PFSK-1 (cell line): Measurements from ENCODE around the gene CHST11.

Experiments
- FOXP2 ChIP-seq: optimal IDR thresholded peaks from 2 replicates; pipeline ENCODE3; 2011; ENCODE audit warnings: borderline replicate concordance, control low read depth, inconsistent platforms; ENCODE audit not compliant: insufficient read depth; ENCODE audit errors: extremely low read length, extremely low read depth
- POLR2AphosphoS5 ChIP-seq: IDR thresholded peaks from 2 replicates; pipeline ENCODE4 v1.6.1; 2012; ENCODE audit warnings: low read depth, mild to moderate bottlenecking, control low read depth, low read length, moderate library complexity
- REST ChIP-seq, 2 experiments: IDR thresholded peaks; 2 replicates each; pipeline versions ENCODE4 v1.6.1 to v1.8.0; 2011 to 2012; ENCODE audit warnings: low read depth in 2 of 2, low read length in 2 of 2, control low read depth in 1 of 2, inconsistent platforms in 1 of 2, mild to moderate bottlenecking in 1 of 2, moderate library complexity in 1 of 2; ENCODE audit not compliant: insufficient read depth in 1 of 2
- SIN3A ChIP-seq: IDR thresholded peaks from 2 replicates; pipeline ENCODE4 v1.6.1; 2012; ENCODE audit warnings: mild to moderate bottlenecking, low read length, moderate library complexity, borderline replicate concordance; ENCODE audit not compliant: insufficient read depth
- TAF1 ChIP-seq: IDR thresholded peaks from 2 replicates; pipeline ENCODE4 v1.6.1; 2012; ENCODE audit warnings: low read length, control low read depth, borderline replicate concordance; ENCODE audit not compliant: insufficient read depth

CHST11 gene

DNA sequence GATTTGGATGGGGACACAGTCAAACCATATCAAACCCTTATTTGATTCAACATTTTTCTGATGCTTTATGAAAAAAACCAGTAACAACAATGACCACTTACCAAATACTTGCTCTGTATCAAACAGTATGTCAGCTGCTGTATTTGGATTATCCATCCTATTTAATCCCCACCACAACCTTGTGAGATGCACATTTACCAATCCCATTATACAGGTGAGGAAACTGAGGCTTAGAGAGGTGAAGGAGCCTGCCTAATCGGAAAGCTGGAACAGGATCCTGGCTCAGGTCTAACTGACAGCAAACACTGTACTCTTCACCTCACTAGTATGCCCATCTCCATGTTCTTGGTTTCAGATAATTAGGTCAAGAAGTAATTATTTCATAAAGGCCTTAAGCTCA, 13.8 kb downstream of the CHST11 start:
- TF ChIP-seq TAF1 (no peak), FOXP2 (no peak), REST (IDR thresholded peaks at IDR 0.05; ENCODE audit: insufficient read depth in 1 of 2, low read depth in 2 of 2, low read length in 2 of 2) (no peak), SIN3A (no peak), POLR2AphosphoS5 (no peak)

DNA sequence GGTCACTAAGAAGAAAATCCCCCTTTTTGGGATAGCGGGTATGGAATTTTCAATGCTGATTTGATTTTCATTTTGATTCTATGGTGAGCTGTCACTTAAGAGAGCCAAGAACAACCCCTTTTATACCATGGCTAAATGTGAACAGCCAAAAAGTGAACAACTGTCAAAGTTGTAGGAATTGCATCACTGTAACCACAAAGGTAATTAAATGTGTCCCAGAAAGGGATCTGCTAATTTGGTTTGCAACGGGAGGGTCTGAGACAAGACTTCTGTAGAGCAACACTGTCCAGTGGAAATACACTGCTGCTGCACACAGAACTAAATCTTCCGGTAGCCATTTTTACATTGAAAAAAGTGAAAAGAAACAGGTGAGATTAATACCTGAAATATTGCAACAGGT, 14.6 kb downstream of the CHST11 start:
- TF ChIP-seq SIN3A (no peak), POLR2AphosphoS5 (no peak), REST (IDR thresholded peaks at IDR 0.05; ENCODE audit: insufficient read depth in 1 of 2, low read depth in 2 of 2, low read length in 2 of 2) (no peak), FOXP2 (no peak), TAF1 (no peak)

- no peak for TF ChIP-seq TAF1
Observed at GRCh38 chr12:104472748-104473147, 16.0 kb downstream of the CHST11 start.

GRCh38 chr12:104473374-104473983, 16.7 kb downstream of the CHST11 start:
- TF ChIP-seq TAF1, result no peak
- TF ChIP-seq POLR2AphosphoS5, result no peak
- no peak for TF ChIP-seq FOXP2
- no peak for TF ChIP-seq SIN3A
- no peak for TF ChIP-seq REST (IDR thresholded peaks at IDR 0.05; ENCODE audit: insufficient read depth in 1 of 2, low read depth in 2 of 2, low read length in 2 of 2)

- TF ChIP-seq TAF1 (no peak), FOXP2 (no peak), SIN3A (no peak), POLR2AphosphoS5 (no peak), REST (IDR thresholded peaks at IDR 0.05; ENCODE audit: insufficient read depth in 1 of 2, low read depth in 2 of 2, low read length in 2 of 2) (no peak)
Observed at GRCh38 chr12:104475271-104475670, 18.5 kb downstream of the CHST11 start.
